H9 (cell line): ENCODE measurements around the gene BMP2K. TPM values are rescaled to one million over a fixed set of nuclear protein-coding genes. Genes with fewer than 3 reads are reported as not detected.

ENCODE experiments used
- DNase-seq: peaks from one replicate; pipeline ENCODE4 v3.0.0-alpha.2; 2017
- H2AFZ ChIP-seq: one replicate; pipeline ENCODE4 v1.6.1; 2013; ENCODE audit warnings: mild to moderate bottlenecking, low read length, control low read depth, moderate library complexity
- H2AK5ac ChIP-seq: 2 replicates; pipeline ENCODE4 v1.6.1; 2013; ENCODE audit warnings: low read length, control low read depth, mixed read lengths; ENCODE audit not compliant: insufficient read length
- H2BK120ac ChIP-seq: one replicate; pipeline ENCODE4 v1.6.1; 2013; ENCODE audit warnings: low read depth, mild to moderate bottlenecking, low read length, control low read depth, inconsistent platforms; ENCODE audit not compliant: poor library complexity, severe bottlenecking
- H2BK12ac ChIP-seq: 2 replicates; pipeline ENCODE4 v1.6.1; 2013; ENCODE audit warnings: low read length, control low read depth, mixed read lengths, low read depth; ENCODE audit not compliant: insufficient read length
- H2BK15ac ChIP-seq: 2 replicates; pipeline ENCODE4 v1.6.1; 2013; ENCODE audit warnings: low read depth, low read length, control low read depth
- H2BK20ac ChIP-seq: one replicate; pipeline ENCODE4 v1.6.1; 2013; ENCODE audit warnings: low read depth, mild to moderate bottlenecking, low read length, control low read depth, inconsistent platforms; ENCODE audit not compliant: poor library complexity, severe bottlenecking
- H2BK5ac ChIP-seq: 2 replicates; pipeline ENCODE4 v1.6.1; 2013; ENCODE audit warnings: low read length, control low read depth, mixed read lengths; ENCODE audit not compliant: insufficient read length
- H3K14ac ChIP-seq: 2 replicates; pipeline ENCODE4 v1.6.1; 2013; ENCODE audit warnings: low read length, control low read depth; ENCODE audit not compliant: insufficient read depth
- H3K18ac ChIP-seq: 2 replicates; pipeline ENCODE4 v1.6.1; 2013; ENCODE audit warnings: low read depth, mild to moderate bottlenecking, mixed read lengths, low read length, control low read depth; ENCODE audit not compliant: insufficient read length
- H3K23ac ChIP-seq: 2 replicates; pipeline ENCODE4 v1.6.1; 2013; ENCODE audit warnings: low read length, control low read depth, mixed read lengths, low read depth; ENCODE audit not compliant: insufficient read length
- H3K23me2 ChIP-seq: 2 replicates; pipeline ENCODE4 v1.6.1; 2013; ENCODE audit warnings: low read depth, mild to moderate bottlenecking, mixed read lengths, low read length, control low read depth; ENCODE audit not compliant: insufficient read length, poor library complexity, severe bottlenecking
- H3K27ac ChIP-seq: 2 replicates; pipeline ENCODE4 v1.5.1; 2013; ENCODE audit warnings: low read length, control low read depth, mixed read lengths, low read depth; ENCODE audit not compliant: insufficient read length
- H3K27me3 ChIP-seq: 2 replicates; pipeline ENCODE4 v1.6.1; 2013; ENCODE audit warnings: low read length, control low read depth, inconsistent platforms; ENCODE audit not compliant: insufficient read depth
- H3K4ac ChIP-seq: 2 replicates; pipeline ENCODE4 v1.6.1; 2013; ENCODE audit warnings: low read depth, mild to moderate bottlenecking, control low read depth, inconsistent platforms, low read length, moderate library complexity
- H3K4me1 ChIP-seq: 2 replicates; pipeline ENCODE4 v1.6.1; 2013; ENCODE audit warnings: low read length, control low read depth, inconsistent platforms; ENCODE audit not compliant: insufficient read depth
- H3K4me2 ChIP-seq: 2 replicates; pipeline ENCODE4 v1.6.1; 2013; ENCODE audit warnings: low read length, control low read depth, mixed read lengths; ENCODE audit not compliant: insufficient read length, insufficient read depth
- H3K56ac ChIP-seq: 2 replicates; pipeline ENCODE4 v1.6.1; 2013; ENCODE audit warnings: low read depth, mild to moderate bottlenecking, mixed read lengths, low read length, control low read depth; ENCODE audit not compliant: insufficient read length
- H3K79me1 ChIP-seq: 2 replicates; pipeline ENCODE4 v1.6.1; 2013; ENCODE audit warnings: low read depth, mild to moderate bottlenecking, moderate library complexity, low read length, control low read depth, inconsistent platforms; ENCODE audit not compliant: insufficient read depth, poor library complexity, severe bottlenecking
- H3K79me2 ChIP-seq: 2 replicates; pipeline ENCODE4 v1.6.1; 2013; ENCODE audit warnings: low read length, control low read depth, inconsistent platforms; ENCODE audit not compliant: insufficient read depth
- H3K9ac ChIP-seq: 2 replicates; pipeline ENCODE4 v1.6.1; 2013; ENCODE audit warnings: low read length, control low read depth, mixed read lengths; ENCODE audit not compliant: insufficient read length; ENCODE audit errors: extremely low read depth
- H3K9me3 ChIP-seq: one replicate; pipeline ENCODE4 v1.6.1; 2013; ENCODE audit warnings: low read depth, low read length, inconsistent platforms; ENCODE audit not compliant: control insufficient read depth
- H3T11ph ChIP-seq: one replicate; pipeline ENCODE4 v1.6.1; 2013; ENCODE audit warnings: mild to moderate bottlenecking, low read length, control low read depth, inconsistent platforms
- H4K20me1 ChIP-seq: one replicate; pipeline ENCODE4 v1.6.1; 2013; ENCODE audit not compliant: control insufficient read depth, insufficient read length, insufficient read depth
- H4K5ac ChIP-seq: 2 replicates; pipeline ENCODE4 v1.6.1; 2013; ENCODE audit warnings: low read depth, mild to moderate bottlenecking, mixed read lengths, low read length, control low read depth; ENCODE audit not compliant: insufficient read length
- H4K8ac ChIP-seq: replicated peaks from 2 replicates; pipeline ENCODE4 v1.6.1; 2013; ENCODE audit warnings: low read length, control low read depth, mixed read lengths, low read depth; ENCODE audit not compliant: insufficient read length
- H4K91ac ChIP-seq: 2 replicates; pipeline ENCODE4 v1.6.1; 2013; ENCODE audit warnings: low read depth, mild to moderate bottlenecking, moderate library complexity, mixed read lengths, low read length, control low read depth; ENCODE audit not compliant: insufficient read length
- H3K27ac Mint-ChIP-seq, 3 experiments: 2 replicates in 2 of 3; 3 replicates in 1 of 3; pipeline ENCODE4 v1.8.0; 2020 to 2021; ENCODE audit warnings: mixed read lengths in 3 of 3, mild to moderate bottlenecking in 1 of 3, moderate library complexity in 1 of 3
- H3K27me3 Mint-ChIP-seq: 2 replicates; pipeline ENCODE4 v1.8.0; 2021; ENCODE audit warnings: low read depth, mild to moderate bottlenecking, moderate library complexity, mixed read lengths
- H3K36me3 Mint-ChIP-seq, 3 experiments: 2 replicates in 2 of 3; 3 replicates in 1 of 3; pipeline ENCODE4 v1.8.0; 2020 to 2021; ENCODE audit warnings: low read depth in 3 of 3, mixed read lengths in 3 of 3; ENCODE audit not compliant: insufficient read depth in 1 of 3
- H3K4me1 Mint-ChIP-seq, 2 experiments: 2 replicates each; pipeline ENCODE4 v1.8.0; 2020; ENCODE audit warnings: mixed read lengths in 2 of 2
- H3K4me3 Mint-ChIP-seq, 2 experiments: 2 replicates in 1 of 2; 3 replicates in 1 of 2; pipeline ENCODE4 v1.8.0; 2020 to 2021; ENCODE audit warnings: mild to moderate bottlenecking in 2 of 2, mixed read lengths in 2 of 2, moderate library complexity in 1 of 2
- H3K9me3 Mint-ChIP-seq, 2 experiments: 2 replicates in 1 of 2; 3 replicates in 1 of 2; pipeline ENCODE4 v1.8.0; 2020; ENCODE audit warnings: mild to moderate bottlenecking in 2 of 2, mixed read lengths in 2 of 2, moderate library complexity in 1 of 2
- WGBS: extraction: QIAGEN DNeasy Blood & Tissue Kit; methylation state at CpG from one replicate; pipeline ENCODE4 v1.1.7; 2013; ENCODE audit warnings: missing lambda C conversion rate, low lambda C conversion rate, mixed read lengths; ENCODE audit not compliant: insufficient read length; ENCODE audit errors: extremely low coverage; 5-methylcytosine and 5-hydroxymethylcytosine counted together
- microRNA-seq: library from miRNA; unstranded; fragments of <30 nt; microRNA quantifications from one replicate; pipeline ENCODE4, GENCODE V29; 2020; ENCODE audit warnings: borderline microRNAs expressed
- total RNA-seq: library from RNA; stranded (reverse); gene quantifications from 2 replicates; pipeline ENCODE4 v1.2.1, GENCODE V29; 2021
- TF ChIP-seq, protein P1 (sequence below): fragments of 200-600 bp; sonication (generic); conservative IDR thresholded peaks from 3 replicates; pipeline ENCODE4 v1.8.0; 2021; ENCODE audit warnings: antibody characterized with exemption, mild to moderate bottlenecking

Gene BMP2K
- total RNA-seq, 1 experiment from 2014 or later, result 26.4 TPM

- no peak overlapping the region for H3K27ac ChIP-seq
- H3K9me3 ChIP-seq, result no peaks in the 10 kb centered on the region
- no peaks in the 10 kb centered on the region for H3K4me1 ChIP-seq
- no peak overlapping the region for H3K9ac ChIP-seq
- H4K20me1 ChIP-seq, result no peaks in the 10 kb centered on the region
- no peak overlapping the region for H4K91ac ChIP-seq
- no peak overlapping the region for H3K4ac ChIP-seq
- H2AFZ ChIP-seq, result no peak overlapping the region
- no CpG with 5 or more reads among the region's 3 CpGs for WGBS
- no peaks in the 10 kb centered on the region for H3K79me2 ChIP-seq
- no peak overlapping the region for H2BK15ac ChIP-seq
- Mint-ChIP-seq H3K4me3 (no peak overlapping the region), H3K9me3 (no peaks in the 10 kb centered on the region), H3K27me3 (no peaks in the 10 kb centered on the region), H3K4me1 (no peaks in the 10 kb centered on the region; a peak in 1 of 4 replicates), H3K36me3 (no peaks in the 10 kb centered on the region), H3K27ac (no peak overlapping the region)
- H4K8ac ChIP-seq, result no peak overlapping the region
- no peak overlapping the region for H2BK120ac ChIP-seq
- H2BK12ac ChIP-seq, result no peak overlapping the region
- H3K18ac ChIP-seq, result no peak overlapping the region
- no peaks in the 10 kb centered on the region for H3K27me3 ChIP-seq
- H3T11ph ChIP-seq, result no peak overlapping the region
- H2BK20ac ChIP-seq, result no peak overlapping the region
- H3K56ac ChIP-seq, result no peak overlapping the region
- H3K23ac ChIP-seq, result no peak overlapping the region
- H4K5ac ChIP-seq, result no peak overlapping the region
- TF ChIP-seq, protein P1, sequence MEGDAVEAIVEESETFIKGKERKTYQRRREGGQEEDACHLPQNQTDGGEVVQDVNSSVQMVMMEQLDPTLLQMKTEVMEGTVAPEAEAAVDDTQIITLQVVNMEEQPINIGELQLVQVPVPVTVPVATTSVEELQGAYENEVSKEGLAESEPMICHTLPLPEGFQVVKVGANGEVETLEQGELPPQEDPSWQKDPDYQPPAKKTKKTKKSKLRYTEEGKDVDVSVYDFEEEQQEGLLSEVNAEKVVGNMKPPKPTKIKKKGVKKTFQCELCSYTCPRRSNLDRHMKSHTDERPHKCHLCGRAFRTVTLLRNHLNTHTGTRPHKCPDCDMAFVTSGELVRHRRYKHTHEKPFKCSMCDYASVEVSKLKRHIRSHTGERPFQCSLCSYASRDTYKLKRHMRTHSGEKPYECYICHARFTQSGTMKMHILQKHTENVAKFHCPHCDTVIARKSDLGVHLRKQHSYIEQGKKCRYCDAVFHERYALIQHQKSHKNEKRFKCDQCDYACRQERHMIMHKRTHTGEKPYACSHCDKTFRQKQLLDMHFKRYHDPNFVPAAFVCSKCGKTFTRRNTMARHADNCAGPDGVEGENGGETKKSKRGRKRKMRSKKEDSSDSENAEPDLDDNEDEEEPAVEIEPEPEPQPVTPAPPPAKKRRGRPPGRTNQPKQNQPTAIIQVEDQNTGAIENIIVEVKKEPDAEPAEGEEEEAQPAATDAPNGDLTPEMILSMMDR, result no peak
- no peak for DNase-seq
- H3K14ac ChIP-seq, result no peak overlapping the region
- no peaks in the 10 kb centered on the region for H3K79me1 ChIP-seq
- H3K4me2 ChIP-seq, result no peak overlapping the region
- H2BK5ac ChIP-seq, result no peak overlapping the region
- H2AK5ac ChIP-seq, result no peak overlapping the region
- H3K23me2 ChIP-seq, result no peaks in the 10 kb centered on the region
These were observed 184.8 kb downstream of the BMP2K start for GRCh38 chr4:78960926-78961325.

Small RNA genes within 50 kb of the gene (microRNA-seq; reads per million reads assigned to microRNA genes)
- gene MIR5096, result not detected

Other genes with a start within 250 kb of the BMP2K start
- 20.6 and 21.6 TPM in 2 replicates for gene ANXA3, start 224.6 kb upstream of the BMP2K start, total RNA-seq
- gene PAQR3, start 163.1 kb downstream of the BMP2K start, total RNA-seq, result 23.9 and 26.3 TPM in 2 replicates